Measurements from ENCODE around the gene ELF4.

DNA sequence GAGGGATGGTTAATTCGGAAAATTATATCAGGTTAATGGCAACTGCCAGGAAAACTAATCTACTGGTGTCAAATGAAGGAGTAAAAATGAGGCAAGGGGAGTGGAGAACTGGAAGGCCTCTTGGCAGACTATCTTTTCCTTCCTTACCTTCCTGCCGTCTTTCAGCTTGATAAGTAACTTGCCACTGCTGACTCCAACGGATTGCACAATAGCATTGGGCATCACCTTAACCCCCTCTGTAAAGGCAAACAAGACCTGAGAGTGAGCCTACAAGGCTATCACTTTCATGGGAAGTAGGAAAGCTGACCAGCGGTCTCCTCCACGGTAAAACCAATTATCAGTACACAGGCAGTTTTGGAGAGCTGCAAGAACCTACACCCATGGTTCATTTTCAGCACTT, 26.2 kb upstream of the ELF4 start:
- TF ChIP-seq POLR2A (IDR thresholded peaks at IDR 0.05): no peak
- TF ChIP-seq, protein P1, sequence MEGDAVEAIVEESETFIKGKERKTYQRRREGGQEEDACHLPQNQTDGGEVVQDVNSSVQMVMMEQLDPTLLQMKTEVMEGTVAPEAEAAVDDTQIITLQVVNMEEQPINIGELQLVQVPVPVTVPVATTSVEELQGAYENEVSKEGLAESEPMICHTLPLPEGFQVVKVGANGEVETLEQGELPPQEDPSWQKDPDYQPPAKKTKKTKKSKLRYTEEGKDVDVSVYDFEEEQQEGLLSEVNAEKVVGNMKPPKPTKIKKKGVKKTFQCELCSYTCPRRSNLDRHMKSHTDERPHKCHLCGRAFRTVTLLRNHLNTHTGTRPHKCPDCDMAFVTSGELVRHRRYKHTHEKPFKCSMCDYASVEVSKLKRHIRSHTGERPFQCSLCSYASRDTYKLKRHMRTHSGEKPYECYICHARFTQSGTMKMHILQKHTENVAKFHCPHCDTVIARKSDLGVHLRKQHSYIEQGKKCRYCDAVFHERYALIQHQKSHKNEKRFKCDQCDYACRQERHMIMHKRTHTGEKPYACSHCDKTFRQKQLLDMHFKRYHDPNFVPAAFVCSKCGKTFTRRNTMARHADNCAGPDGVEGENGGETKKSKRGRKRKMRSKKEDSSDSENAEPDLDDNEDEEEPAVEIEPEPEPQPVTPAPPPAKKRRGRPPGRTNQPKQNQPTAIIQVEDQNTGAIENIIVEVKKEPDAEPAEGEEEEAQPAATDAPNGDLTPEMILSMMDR (IDR thresholded peaks at IDR 0.05): no peak

Data from testis (tissue), 2 donors.